Karpas-422 (cell line): ENCODE measurements around the gene CD248. TPM values are rescaled to one million over a fixed set of nuclear protein-coding genes. Genes with fewer than 3 reads are reported as not detected.

Experiments
- DNase-seq: peaks from one replicate; pipeline ENCODE4 v3.0.0-alpha.2; 2015
- H2AFZ ChIP-seq: fragments of 200-600 bp; sonication (generic); 2 replicates; pipeline ENCODE4 v1.6.1; 2014; ENCODE audit warnings: antibody characterized with exemption, low read length, mixed read lengths
- H3K27ac ChIP-seq: fragments of 200-600 bp; sonication (generic); 2 replicates; pipeline ENCODE4 v1.5.1; 2014; ENCODE audit warnings: mild to moderate bottlenecking, low read length, moderate library complexity
- H3K27me3 ChIP-seq: fragments of 200-600 bp; sonication (generic); 2 replicates; pipeline ENCODE4 v1.6.1; 2014; ENCODE audit warnings: low read length, mixed read lengths
- H3K36me3 ChIP-seq: fragments of 200-600 bp; sonication (generic); 2 replicates; pipeline ENCODE4 v1.6.1; 2014; ENCODE audit warnings: low read length, mixed read lengths; ENCODE audit not compliant: insufficient read depth
- H3K4me1 ChIP-seq: fragments of 200-600 bp; sonication (generic); 2 replicates; pipeline ENCODE4 v1.6.1; 2014; ENCODE audit warnings: mild to moderate bottlenecking, low read length, mixed read lengths
- H3K4me2 ChIP-seq: fragments of 200-600 bp; sonication (generic); 2 replicates; pipeline ENCODE4 v1.6.1; 2014; ENCODE audit warnings: low read length, low read depth, mild to moderate bottlenecking; ENCODE audit not compliant: poor library complexity, severe bottlenecking
- H3K4me3 ChIP-seq: fragments of 200-600 bp; sonication (generic); 2 replicates; pipeline ENCODE4 v1.5.1; 2014; ENCODE audit warnings: mild to moderate bottlenecking, antibody characterized with exemption, low read length, mixed read lengths
- H3K79me2 ChIP-seq: fragments of 200-600 bp; sonication (generic); 2 replicates; pipeline ENCODE4 v1.6.1; 2014; ENCODE audit warnings: mild to moderate bottlenecking, low read length, mixed read lengths
- H3K9ac ChIP-seq: fragments of 200-600 bp; sonication (generic); 2 replicates; pipeline ENCODE4 v1.6.0; 2014; ENCODE audit warnings: low read length
- H3K9me2 ChIP-seq: fragments of 200-600 bp; sonication (generic), shearing (Covaris generic); replicated peaks from 2 replicates; pipeline ENCODE4 v1.6.0; 2014; ENCODE audit warnings: mild to moderate bottlenecking, low read length, moderate library complexity; ENCODE audit not compliant: insufficient read depth
- H3K9me3 ChIP-seq: fragments of 300-700, 200-600 bp; sonication (generic); 2 replicates; pipeline ENCODE4 v1.6.1; 2014; ENCODE audit warnings: low read length, mixed read lengths
- H4K20me1 ChIP-seq: fragments of 200-600 bp; sonication (generic); 2 replicates; pipeline ENCODE4 v1.6.1; 2014; ENCODE audit warnings: mild to moderate bottlenecking, antibody characterized with exemption, low read length, low read depth; ENCODE audit not compliant: insufficient read depth
- total RNA-seq: library from RNA; depleted of rRNA; stranded (reverse); fragments of >200 nt; shearing (Covaris generic); gene quantifications from 2 replicates; pipeline ENCODE4 v1.2.3, GENCODE V29; 2014; ENCODE audit warnings: low replicate concordance

Gene CD248
- total RNA-seq, 1 experiment from 2014 or later, result not detected

DNA sequence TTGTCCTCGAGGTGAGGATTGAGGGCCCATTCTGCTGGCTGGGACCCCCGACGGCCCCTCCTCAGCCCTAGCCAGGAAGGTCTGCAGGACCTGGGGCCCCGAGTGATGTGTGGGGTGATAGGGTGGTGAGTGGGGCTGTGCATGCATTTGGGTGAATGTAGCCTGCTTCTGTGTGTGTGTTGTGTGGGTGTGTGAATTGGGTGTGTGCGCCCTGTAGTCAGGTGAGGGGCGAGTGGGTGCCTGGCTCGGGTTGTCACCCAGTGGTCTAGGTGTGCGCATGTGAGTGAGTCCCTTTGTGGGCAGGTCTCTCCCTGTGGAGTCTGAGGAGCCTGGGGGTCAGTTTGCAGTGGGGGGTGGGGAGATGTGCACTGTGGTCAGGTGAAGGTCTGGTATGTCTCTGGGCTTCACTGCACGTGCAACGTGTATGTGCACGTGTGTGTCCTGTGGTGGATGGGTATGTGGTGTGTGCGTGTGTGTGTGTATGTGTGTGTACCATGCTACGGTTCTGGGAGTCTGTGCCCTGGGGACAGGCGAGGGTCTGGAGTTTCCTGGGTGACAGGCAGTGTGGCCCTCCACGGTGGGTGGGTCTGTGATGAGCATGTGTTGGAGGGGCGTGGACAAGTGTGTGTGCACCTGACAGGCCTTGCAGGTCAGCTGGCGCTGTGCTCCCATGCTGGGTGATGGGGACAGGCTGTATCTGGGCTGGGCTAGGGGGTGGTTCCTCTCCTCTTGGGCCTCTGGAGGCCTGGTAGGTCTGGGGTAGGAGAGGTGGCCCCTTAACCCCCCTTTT lies 24.1 kb downstream of the CD248 start:
- no peaks in the 10 kb centered on the region for H3K9me2 ChIP-seq
- no peak overlapping the region for H3K4me3 ChIP-seq
- H3K79me2 ChIP-seq, result peaks cover 10% of the 10 kb centered on the region
- H3K27ac ChIP-seq, result no peak overlapping the region
- H3K4me2 ChIP-seq, result no peak overlapping the region
- H3K36me3 ChIP-seq, result no peaks in the 10 kb centered on the region
- H3K9ac ChIP-seq, result no peak overlapping the region
- no peak overlapping the region for H2AFZ ChIP-seq
- H3K9me3 ChIP-seq, result no peaks in the 10 kb centered on the region
- peaks cover 18% of the 10 kb centered on the region for H3K4me1 ChIP-seq
- H3K27me3 ChIP-seq, result no peaks in the 10 kb centered on the region
- 0 out of 2 replicates have a peak, but pooled peaks cover 3% of the 10 kb centered on the region for H4K20me1 ChIP-seq
- no peak for DNase-seq

- peaks cover 26% of the 10 kb centered on the region for H3K4me1 ChIP-seq
- H3K4me3 ChIP-seq, result no peak within 1 kb of the TSS
- no peak for DNase-seq
- no peak within 1 kb of the TSS for H3K27ac ChIP-seq
- H3K79me2 ChIP-seq, result peaks cover 15% of the 10 kb centered on the region
- no peaks in the 10 kb centered on the region for H3K36me3 ChIP-seq
- H3K9me2 ChIP-seq, result no peaks in the 10 kb centered on the region
- H3K9ac ChIP-seq, result no peak within 1 kb of the TSS
- no peaks in the 10 kb centered on the region for H3K27me3 ChIP-seq
- no peaks in the 10 kb centered on the region for H3K9me3 ChIP-seq
- 0 out of 2 replicates have a peak, but pooled peaks cover 4% of the 10 kb centered on the region for H4K20me1 ChIP-seq
- H2AFZ ChIP-seq, result no peak within 1 kb of the TSS
- no peak within 1 kb of the TSS for H3K4me2 ChIP-seq
These were observed 24.9 kb downstream of the CD248 start, which contains the start of gene TMEM151A for GRCh38 chr11:66291706-66292542. TSS of gene TMEM151A (plus strand) at chr11:66291894. CDS start at chr11:66292014, 120 bp downstream.

- Histone ChIP-seq H3K9me2 (no peaks in the 10 kb centered on the region), H3K27ac (no peak overlapping the region), H2AFZ (no peak overlapping the region), H3K4me3 (no peak overlapping the region), H3K4me1 (peaks cover 26% of the 10 kb centered on the region), H3K9ac (no peak overlapping the region), H3K4me2 (no peak overlapping the region), H3K36me3 (no peaks in the 10 kb centered on the region), H4K20me1 (0 out of 2 replicates have a peak, but pooled peaks cover 4% of the 10 kb centered on the region), H3K9me3 (no peaks in the 10 kb centered on the region), H3K27me3 (no peaks in the 10 kb centered on the region), H3K79me2 (peaks cover 15% of the 10 kb centered on the region)
- no peak for DNase-seq
These were observed 25.5 kb downstream of the CD248 start for GRCh38 chr11:66291303-66291705.

DNA sequence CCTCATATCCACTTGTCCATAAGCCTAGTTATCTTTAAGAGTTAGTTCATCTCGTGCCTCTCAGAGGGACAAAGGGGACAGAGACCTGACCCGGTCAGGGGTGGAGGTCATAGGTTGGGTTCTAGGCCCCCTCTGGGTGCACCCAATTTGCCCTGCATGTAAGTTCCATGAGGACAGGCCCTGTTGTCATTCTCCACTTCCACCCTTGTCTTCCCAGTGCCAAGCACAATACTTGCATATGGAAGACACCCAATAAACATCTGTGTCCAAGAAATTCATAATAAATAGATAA lies 26.6 kb downstream of the CD248 start:
- peak overlapping the region; percentile 80 for H3K4me3 ChIP-seq
- H3K4me2 ChIP-seq, result peak overlapping the region; percentile 94
- H3K27me3 ChIP-seq, result no peaks in the 10 kb centered on the region
- H3K9ac ChIP-seq, result peak overlapping the region; percentile 79
- DNase-seq, result no peak
- 0 out of 2 replicates have a peak, but pooled peaks cover 4% of the 10 kb centered on the region for H4K20me1 ChIP-seq
- no peak overlapping the region for H3K27ac ChIP-seq
- H3K79me2 ChIP-seq, result peaks cover 20% of the 10 kb centered on the region
- H3K36me3 ChIP-seq, result 0 out of 2 replicates have a peak, but pooled peaks cover 1% of the 10 kb centered on the region
- H3K9me2 ChIP-seq, result no peaks in the 10 kb centered on the region
- peaks cover 26% of the 10 kb centered on the region for H3K4me1 ChIP-seq
- no peak overlapping the region for H2AFZ ChIP-seq
- no peaks in the 10 kb centered on the region for H3K9me3 ChIP-seq

- Histone ChIP-seq H3K79me2 (peaks cover 20% of the 10 kb centered on the region), H3K4me3 (peak overlapping the region; percentile 80), H3K9me3 (no peaks in the 10 kb centered on the region), H3K27me3 (no peaks in the 10 kb centered on the region), H3K27ac (no peak overlapping the region), H4K20me1 (0 out of 2 replicates have a peak, but pooled peaks cover 4% of the 10 kb centered on the region), H3K4me2 (peak overlapping the region; percentile 94), H3K9me2 (no peaks in the 10 kb centered on the region), H2AFZ (0 out of 2 replicates have a peak overlapping the region, but pooled peaks have one; percentile 72), H3K9ac (peak overlapping the region; percentile 79), H3K36me3 (0 out of 2 replicates have a peak, but pooled peaks cover 4% of the 10 kb centered on the region), H3K4me1 (peaks cover 26% of the 10 kb centered on the region)
- peak; percentile 89 for DNase-seq
These were observed 27.1 kb downstream of the CD248 start for GRCh38 chr11:66289548-66290329.

DNA sequence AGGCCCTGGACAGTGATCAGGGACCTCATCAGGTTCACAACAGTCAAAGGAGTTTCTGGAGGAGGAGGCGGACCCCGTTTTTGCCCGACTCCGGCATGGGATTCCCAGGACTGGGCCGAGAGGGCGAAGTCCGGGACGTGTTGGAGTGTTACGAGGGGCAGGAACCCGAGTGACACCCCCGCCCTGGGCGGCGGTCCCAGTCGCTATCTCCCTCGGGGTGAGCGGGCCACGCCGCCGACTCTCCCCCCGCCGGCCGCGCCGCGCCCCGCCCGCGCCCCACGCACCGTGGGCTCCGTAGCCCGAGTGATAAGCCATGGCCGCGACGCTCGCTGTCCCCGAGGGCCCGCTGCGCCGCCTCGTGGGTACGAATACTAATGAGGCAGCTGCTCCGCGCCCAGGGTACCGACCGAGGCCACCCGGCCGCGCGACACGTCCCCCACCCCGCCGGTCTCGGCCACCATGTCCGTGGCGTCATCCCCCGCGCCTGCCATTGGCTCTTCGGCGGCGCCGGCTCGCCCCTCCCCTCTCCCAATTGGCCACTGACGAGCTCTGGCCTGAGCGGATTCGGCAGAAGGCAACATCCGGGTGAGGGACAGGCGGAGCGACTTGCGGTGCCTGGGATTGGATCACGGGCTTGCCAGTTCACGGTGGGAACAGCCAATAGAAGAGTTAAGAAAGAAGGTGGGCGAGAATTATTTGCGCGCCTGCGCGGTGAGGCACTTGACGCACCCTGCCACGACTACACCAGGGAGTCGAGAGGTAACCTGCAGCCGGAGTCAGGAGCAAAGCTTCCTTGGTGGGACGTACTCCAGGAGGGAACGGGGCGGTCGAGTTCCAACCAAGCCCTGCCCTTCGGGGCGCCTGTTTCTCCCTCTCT lies 27.9 kb downstream of the CD248 start, which contains the start of gene YIF1A:
TSS of gene YIF1A (minus strand) at position 473 of the 877 bp plus-strand sequence. CDS start at position 315, 158 bp downstream.
- peak within 1 kb of the TSS; percentile 83; the same call in 1 of the 2 replicates for H2AFZ ChIP-seq
- peaks cover 26% of the 10 kb centered on the region for H3K4me1 ChIP-seq
- H3K27me3 ChIP-seq, result no peaks in the 10 kb centered on the region
- H3K27ac ChIP-seq, result peak within 1 kb of the TSS; percentile 68
- peak within 1 kb of the TSS; percentile 99 for H3K4me3 ChIP-seq
- peak within 1 kb of the TSS; percentile 94 for H3K4me2 ChIP-seq
- peak within 1 kb of the TSS; percentile 98 for H3K9ac ChIP-seq
- H3K9me2 ChIP-seq, result no peaks in the 10 kb centered on the region
- 0 out of 2 replicates have a peak, but pooled peaks cover 4% of the 10 kb centered on the region for H3K36me3 ChIP-seq
- H4K20me1 ChIP-seq, result 0 out of 2 replicates have a peak, but pooled peaks cover 4% of the 10 kb centered on the region
- no peaks in the 10 kb centered on the region for H3K9me3 ChIP-seq
- peak; percentile 99 for DNase-seq
- H3K79me2 ChIP-seq, result peaks cover 20% of the 10 kb centered on the region
